ENCODE data around the gene NUP58.

DNA sequence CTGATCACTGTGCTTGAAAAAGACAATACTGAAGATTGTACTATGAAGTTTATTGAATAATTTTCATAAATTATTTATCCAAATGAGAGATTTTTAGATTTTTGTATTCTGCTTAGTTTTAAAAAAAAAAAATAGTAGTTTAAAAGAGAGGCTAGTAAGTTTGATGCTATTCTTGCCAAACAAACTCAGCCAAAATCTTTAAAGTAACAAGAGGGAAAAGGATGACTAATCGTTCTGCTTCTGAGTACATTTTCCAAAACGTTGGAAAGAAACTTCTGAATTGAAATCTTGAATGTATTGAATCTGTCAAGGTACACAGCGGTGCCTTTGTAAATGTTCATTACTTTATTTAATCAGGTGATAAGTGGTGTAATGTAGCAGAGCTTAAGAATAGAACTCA is 34.4 kb downstream of the NUP58 start:
- TF ChIP-seq JUNB (CRISPR knock-in tag; conservative IDR thresholded peaks at IDR 0.05) = no peak
- no peak for TF ChIP-seq POLR2A (conservative IDR thresholded peaks at IDR 0.05)
- TF ChIP-seq BCOR (IDR thresholded peaks at IDR 0.05) = no peak
- TF ChIP-seq, protein P1, sequence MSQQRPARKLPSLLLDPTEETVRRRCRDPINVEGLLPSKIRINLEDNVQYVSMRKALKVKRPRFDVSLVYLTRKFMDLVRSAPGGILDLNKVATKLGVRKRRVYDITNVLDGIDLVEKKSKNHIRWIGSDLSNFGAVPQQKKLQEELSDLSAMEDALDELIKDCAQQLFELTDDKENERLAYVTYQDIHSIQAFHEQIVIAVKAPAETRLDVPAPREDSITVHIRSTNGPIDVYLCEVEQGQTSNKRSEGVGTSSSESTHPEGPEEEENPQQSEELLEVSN (IDR thresholded peaks at IDR 0.05; ENCODE audit: borderline replicate concordance in 1 of 2, extremely low read depth in 1 of 2, insufficient read depth in 1 of 2, insufficient read length in 1 of 2, low read depth in 1 of 2, low read length in 1 of 2, poor library complexity in 1 of 2, severe bottlenecking in 1 of 2) = no peak
- no peak for TF ChIP-seq ASH1L (IDR thresholded peaks at IDR 0.05; ENCODE audit: borderline replicate concordance, low read depth, partially characterized antibody)
- TF ChIP-seq, protein P2, sequence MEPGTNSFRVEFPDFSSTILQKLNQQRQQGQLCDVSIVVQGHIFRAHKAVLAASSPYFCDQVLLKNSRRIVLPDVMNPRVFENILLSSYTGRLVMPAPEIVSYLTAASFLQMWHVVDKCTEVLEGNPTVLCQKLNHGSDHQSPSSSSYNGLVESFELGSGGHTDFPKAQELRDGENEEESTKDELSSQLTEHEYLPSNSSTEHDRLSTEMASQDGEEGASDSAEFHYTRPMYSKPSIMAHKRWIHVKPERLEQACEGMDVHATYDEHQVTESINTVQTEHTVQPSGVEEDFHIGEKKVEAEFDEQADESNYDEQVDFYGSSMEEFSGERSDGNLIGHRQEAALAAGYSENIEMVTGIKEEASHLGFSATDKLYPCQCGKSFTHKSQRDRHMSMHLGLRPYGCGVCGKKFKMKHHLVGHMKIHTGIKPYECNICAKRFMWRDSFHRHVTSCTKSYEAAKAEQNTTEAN (CRISPR knock-in tag; IDR thresholded peaks at IDR 0.05) = no peak
- TF ChIP-seq FOXK2 (conservative IDR thresholded peaks at IDR 0.05 in 1 of 2, IDR thresholded peaks at IDR 0.05 in 1 of 2; ENCODE audit: low read depth in 2 of 2) = no peak
